ES-I3 (cell line): ENCODE results near the gene ANKRD33.

ENCODE experiments used
- H3K36me3 ChIP-seq: 2 replicates; pipeline ENCODE4 v1.6.1; 2013; ENCODE audit warnings: mild to moderate bottlenecking, low read length, control low read depth, moderate library complexity; ENCODE audit not compliant: insufficient read depth
- H3K4me1 ChIP-seq: 2 replicates; pipeline ENCODE4 v1.6.1; 2013; ENCODE audit warnings: mild to moderate bottlenecking, control low read depth, low read length; ENCODE audit not compliant: insufficient read depth
- H3K9ac ChIP-seq: 2 replicates; pipeline ENCODE4 v1.6.1; 2013; ENCODE audit warnings: low read depth, mild to moderate bottlenecking, low read length, moderate library complexity
- H3K9me3 ChIP-seq: 2 replicates; pipeline ENCODE4 v1.6.1; 2013; ENCODE audit warnings: mild to moderate bottlenecking, low read length, moderate library complexity; ENCODE audit not compliant: control insufficient read depth, insufficient read depth

The ANKRD33 gene

GRCh38 chr12:51941011-51941581 lies 53.2 kb downstream of the ANKRD33 start:
- Histone ChIP-seq H3K36me3 (no peaks in the 10 kb centered on the region), H3K9ac (no peak overlapping the region), H3K4me1 (no peaks in the 10 kb centered on the region), H3K9me3 (peaks cover 2% of the 10 kb centered on the region; the same call in 1 of the 2 replicates)
